GM10266 (cell line): ENCODE results near the gene IL4R.
"Not testable (repeated sequence)": the region's sequence is repeated elsewhere in the genome, so short reads cannot be mapped to it uniquely, and the experiment has no call there.

ENCODE experiments used
- DNase-seq: peaks from one replicate; pipeline ENCODE4 v3.0.0; 2012; ENCODE audit errors: extremely low spot score
- TF ChIP-seq, protein P1 (sequence below): IDR thresholded peaks from 2 replicates; pipeline ENCODE4 v1.5.1; 2012; ENCODE audit warnings: mild to moderate bottlenecking, low read depth; ENCODE audit not compliant: control insufficient read depth, insufficient read depth; ENCODE audit errors: missing control alignments

Gene IL4R

DNA sequence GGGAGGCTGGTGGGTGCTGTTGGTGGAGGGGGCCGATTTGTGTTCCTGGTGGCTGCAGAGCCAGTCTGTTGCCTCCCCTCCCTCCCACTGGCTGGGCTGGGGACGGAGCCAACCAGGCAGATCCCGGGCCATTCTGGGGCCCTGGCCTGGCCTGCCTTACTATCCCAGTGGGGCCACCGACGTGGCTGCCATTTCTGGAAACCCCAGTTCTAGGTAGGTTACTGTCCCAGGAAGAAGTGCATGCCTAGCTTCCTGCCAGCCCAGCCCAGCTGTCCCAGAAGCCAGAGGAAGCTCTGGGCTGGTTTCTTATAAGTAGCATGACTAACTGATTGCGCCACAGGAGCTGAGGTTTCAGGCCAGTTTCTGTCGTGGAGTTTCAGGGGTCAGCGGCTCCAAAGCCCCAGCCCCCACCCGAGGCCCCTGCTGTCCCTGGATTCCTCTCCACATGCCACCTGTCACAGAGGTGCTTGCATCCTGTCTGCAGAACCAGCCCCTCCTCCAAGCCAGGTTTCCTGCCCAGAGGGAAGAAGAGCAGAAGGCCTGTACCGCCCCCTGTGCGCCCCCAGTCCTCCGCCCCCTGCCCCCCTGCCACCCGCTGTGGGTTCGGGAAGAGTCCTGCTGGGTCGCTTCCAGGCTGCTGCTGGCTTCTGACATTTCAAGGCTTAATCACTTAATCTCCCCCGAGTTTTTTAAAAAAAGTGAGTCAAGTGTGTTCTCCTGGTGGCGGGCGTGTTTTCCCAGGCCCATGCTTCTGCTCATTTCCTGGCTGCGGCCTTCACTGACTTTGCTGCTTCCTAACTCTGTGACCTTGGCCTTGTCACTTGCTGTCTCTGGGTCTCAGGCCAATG, 13.2 kb downstream of the IL4R start:
- TF ChIP-seq, protein P1, sequence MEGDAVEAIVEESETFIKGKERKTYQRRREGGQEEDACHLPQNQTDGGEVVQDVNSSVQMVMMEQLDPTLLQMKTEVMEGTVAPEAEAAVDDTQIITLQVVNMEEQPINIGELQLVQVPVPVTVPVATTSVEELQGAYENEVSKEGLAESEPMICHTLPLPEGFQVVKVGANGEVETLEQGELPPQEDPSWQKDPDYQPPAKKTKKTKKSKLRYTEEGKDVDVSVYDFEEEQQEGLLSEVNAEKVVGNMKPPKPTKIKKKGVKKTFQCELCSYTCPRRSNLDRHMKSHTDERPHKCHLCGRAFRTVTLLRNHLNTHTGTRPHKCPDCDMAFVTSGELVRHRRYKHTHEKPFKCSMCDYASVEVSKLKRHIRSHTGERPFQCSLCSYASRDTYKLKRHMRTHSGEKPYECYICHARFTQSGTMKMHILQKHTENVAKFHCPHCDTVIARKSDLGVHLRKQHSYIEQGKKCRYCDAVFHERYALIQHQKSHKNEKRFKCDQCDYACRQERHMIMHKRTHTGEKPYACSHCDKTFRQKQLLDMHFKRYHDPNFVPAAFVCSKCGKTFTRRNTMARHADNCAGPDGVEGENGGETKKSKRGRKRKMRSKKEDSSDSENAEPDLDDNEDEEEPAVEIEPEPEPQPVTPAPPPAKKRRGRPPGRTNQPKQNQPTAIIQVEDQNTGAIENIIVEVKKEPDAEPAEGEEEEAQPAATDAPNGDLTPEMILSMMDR = no peak
- DNase-seq = no peak

DNA sequence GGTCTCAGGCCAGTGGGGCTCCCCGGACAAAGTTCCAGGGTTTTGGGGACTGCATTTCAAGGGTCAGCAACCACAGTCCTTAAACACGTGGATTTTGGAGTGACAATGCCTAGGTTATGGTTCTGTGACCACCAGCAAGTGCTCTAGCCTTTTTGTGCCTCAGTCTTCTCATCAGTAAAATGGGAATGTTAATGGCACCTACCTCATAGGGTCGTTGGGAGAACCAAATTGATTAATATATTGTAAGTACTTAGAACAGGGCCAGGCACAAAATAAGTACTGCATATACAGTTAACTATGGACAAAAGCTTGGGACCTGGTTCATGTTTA, 13.8 kb downstream of the IL4R start:
- DNase-seq = no peak
- TF ChIP-seq, protein P1 = no peak

- TF ChIP-seq, protein P1 = no peak
- DNase-seq = no peak
These were observed 15.2 kb downstream of the IL4R start for GRCh38 chr16:27328937-27329336.

GRCh38 chr16:27329376-27330079, 15.8 kb downstream of the IL4R start:
- not testable (repeated sequence) for DNase-seq

- TF ChIP-seq, protein P1 = no peak
These were observed 16.8 kb downstream of the IL4R start for GRCh38 chr16:27330542-27330941.

GRCh38 chr16:27332105-27332504, 18.3 kb downstream of the IL4R start:
- TF ChIP-seq, protein P1 = no peak
- no peak for DNase-seq

More at GRCh38 chr16:27330542-27330941, 16.8 kb downstream of the IL4R start:
- no peak for DNase-seq

DNA sequence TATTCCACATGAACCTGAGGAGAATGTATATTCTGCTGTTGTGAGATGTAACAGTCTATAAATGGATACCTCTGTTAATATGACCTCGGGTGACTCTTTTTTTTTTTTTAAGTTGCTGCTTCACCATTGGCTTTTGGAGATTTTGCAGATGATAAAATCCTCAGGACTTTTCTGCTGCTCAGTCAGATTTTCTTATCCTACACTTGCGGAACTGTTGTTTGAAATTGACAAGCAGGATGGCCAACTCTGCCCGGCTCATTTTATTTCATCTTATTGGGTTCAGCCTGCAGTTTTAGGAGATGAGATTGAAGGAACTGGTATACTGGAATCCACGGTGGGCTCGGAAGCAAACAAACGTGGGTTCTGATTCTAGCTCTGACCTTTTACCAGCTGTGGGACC, 19.3 kb downstream of the IL4R start:
- TF ChIP-seq, protein P1 = no peak
- no peak for DNase-seq
